Endothelial cell of umbilical vein (primary cell): ENCODE data around the gene USP6NL.

Experiments
- FOS ChIP-seq: IDR thresholded peaks from 2 replicates; pipeline ENCODE4 v1.6.1; 2011; ENCODE audit warnings: mild to moderate bottlenecking, low read length, moderate library complexity, borderline replicate concordance; ENCODE audit not compliant: insufficient read depth
- JUN ChIP-seq: IDR thresholded peaks from 2 replicates; pipeline ENCODE4 v1.6.1; 2011; ENCODE audit warnings: borderline replicate concordance, low read depth; ENCODE audit not compliant: insufficient read length, insufficient read depth
- MYC ChIP-seq: IDR thresholded peaks from one replicate; pipeline ENCODE4 v1.6.1; 2011; ENCODE audit warnings: mild to moderate bottlenecking, low read depth, low read length
- POLR2AphosphoS5 ChIP-seq: IDR thresholded peaks from 2 replicates; pipeline ENCODE4 v1.6.1; 2012; ENCODE audit warnings: low read depth, mild to moderate bottlenecking, control low read depth, low read length, moderate library complexity; ENCODE audit not compliant: insufficient read depth
- TF ChIP-seq, protein P1 (sequence below), 2 donors: IDR thresholded peaks; 1 replicate in 1 of 2; 2 replicates in 1 of 2; pipeline ENCODE4 v1.5.1; 2011; ENCODE audit warnings: low read length in 2 of 2, mild to moderate bottlenecking in 2 of 2, moderate library complexity in 2 of 2, control low read depth in 1 of 2, inconsistent platforms in 1 of 2, low read depth in 1 of 2; ENCODE audit not compliant: insufficient read depth in 1 of 2; ENCODE audit errors: extremely low read depth in 1 of 2

DNA sequence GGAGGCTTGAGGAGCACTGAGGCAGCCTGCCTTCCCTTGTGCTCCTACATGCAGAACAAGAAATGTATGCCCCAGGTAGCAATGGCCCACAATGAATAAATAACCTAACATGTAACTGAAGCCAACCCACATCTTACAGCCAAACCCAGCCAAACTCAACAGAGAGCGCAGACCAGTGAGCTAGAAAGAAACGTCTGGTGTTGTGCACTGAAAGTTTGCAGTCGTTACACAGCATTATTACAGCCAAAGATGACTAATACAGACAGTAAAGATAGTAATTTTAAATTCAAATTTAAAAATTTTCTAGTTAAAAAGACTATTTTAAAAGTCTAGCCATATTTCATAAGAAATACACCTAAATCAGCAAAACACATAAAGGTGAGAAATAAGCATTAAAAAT is 11.2 kb downstream of the USP6NL start:
- TF ChIP-seq JUN, result no peak
- TF ChIP-seq, protein P1, sequence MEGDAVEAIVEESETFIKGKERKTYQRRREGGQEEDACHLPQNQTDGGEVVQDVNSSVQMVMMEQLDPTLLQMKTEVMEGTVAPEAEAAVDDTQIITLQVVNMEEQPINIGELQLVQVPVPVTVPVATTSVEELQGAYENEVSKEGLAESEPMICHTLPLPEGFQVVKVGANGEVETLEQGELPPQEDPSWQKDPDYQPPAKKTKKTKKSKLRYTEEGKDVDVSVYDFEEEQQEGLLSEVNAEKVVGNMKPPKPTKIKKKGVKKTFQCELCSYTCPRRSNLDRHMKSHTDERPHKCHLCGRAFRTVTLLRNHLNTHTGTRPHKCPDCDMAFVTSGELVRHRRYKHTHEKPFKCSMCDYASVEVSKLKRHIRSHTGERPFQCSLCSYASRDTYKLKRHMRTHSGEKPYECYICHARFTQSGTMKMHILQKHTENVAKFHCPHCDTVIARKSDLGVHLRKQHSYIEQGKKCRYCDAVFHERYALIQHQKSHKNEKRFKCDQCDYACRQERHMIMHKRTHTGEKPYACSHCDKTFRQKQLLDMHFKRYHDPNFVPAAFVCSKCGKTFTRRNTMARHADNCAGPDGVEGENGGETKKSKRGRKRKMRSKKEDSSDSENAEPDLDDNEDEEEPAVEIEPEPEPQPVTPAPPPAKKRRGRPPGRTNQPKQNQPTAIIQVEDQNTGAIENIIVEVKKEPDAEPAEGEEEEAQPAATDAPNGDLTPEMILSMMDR (IDR thresholded peaks at IDR 0.05; ENCODE audit: extremely low read depth in 1 of 2, insufficient read depth in 1 of 2, low read depth in 1 of 2, low read length in 2 of 2), result no peak
- TF ChIP-seq POLR2AphosphoS5, result no peak
- TF ChIP-seq MYC, result no peak
- TF ChIP-seq FOS, result no peak
